ENCODE measurements around the gene NLN.

- TF ChIP-seq ARNTL (CRISPR knock-in tag; IDR thresholded peaks at IDR 0.05; ENCODE audit: borderline replicate concordance, low read depth) (no peak), ZNF8 (CRISPR knock-in tag; IDR thresholded peaks at IDR 0.05) (no peak), ZFP3 (CRISPR knock-in tag; IDR thresholded peaks at IDR 0.05) (no peak), ESRRG (CRISPR knock-in tag; IDR thresholded peaks at IDR 0.05) (no peak), ZC3H10 (CRISPR knock-in tag; IDR thresholded peaks at IDR 0.05) (no peak), TCF4 (CRISPR knock-in tag; IDR thresholded peaks at IDR 0.05; ENCODE audit: borderline replicate concordance) (no peak), CREB5 (CRISPR knock-in tag; IDR thresholded peaks at IDR 0.05; ENCODE audit: low read depth) (no peak), ZNF70 (CRISPR knock-in tag; IDR thresholded peaks at IDR 0.05) (no peak), POU6F1 (CRISPR knock-in tag; IDR thresholded peaks at IDR 0.05; ENCODE audit: borderline replicate concordance, low read depth) (no peak), PPARA (CRISPR knock-in tag; IDR thresholded peaks at IDR 0.05; ENCODE audit: borderline replicate concordance) (no peak), RARB (CRISPR knock-in tag; IDR thresholded peaks at IDR 0.05) (no peak)
- TF ChIP-seq, protein P1, sequence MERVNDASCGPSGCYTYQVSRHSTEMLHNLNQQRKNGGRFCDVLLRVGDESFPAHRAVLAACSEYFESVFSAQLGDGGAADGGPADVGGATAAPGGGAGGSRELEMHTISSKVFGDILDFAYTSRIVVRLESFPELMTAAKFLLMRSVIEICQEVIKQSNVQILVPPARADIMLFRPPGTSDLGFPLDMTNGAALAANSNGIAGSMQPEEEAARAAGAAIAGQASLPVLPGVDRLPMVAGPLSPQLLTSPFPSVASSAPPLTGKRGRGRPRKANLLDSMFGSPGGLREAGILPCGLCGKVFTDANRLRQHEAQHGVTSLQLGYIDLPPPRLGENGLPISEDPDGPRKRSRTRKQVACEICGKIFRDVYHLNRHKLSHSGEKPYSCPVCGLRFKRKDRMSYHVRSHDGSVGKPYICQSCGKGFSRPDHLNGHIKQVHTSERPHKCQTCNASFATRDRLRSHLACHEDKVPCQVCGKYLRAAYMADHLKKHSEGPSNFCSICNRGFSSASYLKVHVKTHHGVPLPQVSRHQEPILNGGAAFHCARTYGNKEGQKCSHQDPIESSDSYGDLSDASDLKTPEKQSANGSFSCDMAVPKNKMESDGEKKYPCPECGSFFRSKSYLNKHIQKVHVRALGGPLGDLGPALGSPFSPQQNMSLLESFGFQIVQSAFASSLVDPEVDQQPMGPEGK (CRISPR knock-in tag; IDR thresholded peaks at IDR 0.05; ENCODE audit: borderline replicate concordance) = no peak
- TF ChIP-seq, protein P2, sequence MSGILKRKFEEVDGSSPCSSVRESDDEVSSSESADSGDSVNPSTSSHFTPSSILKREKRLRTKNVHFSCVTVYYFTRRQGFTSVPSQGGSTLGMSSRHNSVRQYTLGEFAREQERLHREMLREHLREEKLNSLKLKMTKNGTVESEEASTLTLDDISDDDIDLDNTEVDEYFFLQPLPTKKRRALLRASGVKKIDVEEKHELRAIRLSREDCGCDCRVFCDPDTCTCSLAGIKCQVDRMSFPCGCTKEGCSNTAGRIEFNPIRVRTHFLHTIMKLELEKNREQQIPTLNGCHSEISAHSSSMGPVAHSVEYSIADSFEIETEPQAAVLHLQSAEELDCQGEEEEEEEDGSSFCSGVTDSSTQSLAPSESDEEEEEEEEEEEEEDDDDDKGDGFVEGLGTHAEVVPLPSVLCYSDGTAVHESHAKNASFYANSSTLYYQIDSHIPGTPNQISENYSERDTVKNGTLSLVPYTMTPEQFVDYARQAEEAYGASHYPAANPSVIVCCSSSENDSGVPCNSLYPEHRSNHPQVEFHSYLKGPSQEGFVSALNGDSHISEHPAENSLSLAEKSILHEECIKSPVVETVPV (CRISPR knock-in tag; IDR thresholded peaks at IDR 0.05) = no peak
Observed at GRCh38 chr5:65858316-65858715, 136.3 kb downstream of the NLN start.
